Measurements from ENCODE around the gene PNPLA6.

Gene PNPLA6

DNA sequence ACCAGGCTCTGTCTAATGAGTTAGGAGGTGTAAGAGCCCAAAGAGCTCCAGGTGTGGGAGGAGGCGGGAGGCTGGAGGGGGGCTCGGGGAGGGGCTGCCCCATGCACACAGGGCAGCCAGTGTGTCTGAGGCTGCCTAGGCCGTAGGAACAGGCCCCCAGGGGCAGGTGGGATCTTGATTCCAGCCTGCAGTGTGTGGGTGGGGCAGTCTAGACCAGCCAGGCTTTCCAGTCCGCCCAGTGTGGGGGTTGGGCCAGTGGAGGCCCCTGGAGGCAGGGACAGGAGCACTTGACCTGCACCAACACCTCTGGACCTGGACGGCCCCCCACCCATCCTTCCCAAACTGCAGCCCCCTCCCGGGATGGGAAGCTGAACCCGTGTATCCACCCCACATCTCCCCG is 54.7 kb downstream of the PNPLA6 start:
- DNase-seq (ENCODE audit: low read depth) = no peak
- no peaks in the 10 kb centered on the region for H3K9me3 ChIP-seq (ENCODE audit: control insufficient read depth, low read length)
- H3K27me3 ChIP-seq (replicated peaks; ENCODE audit: control insufficient read depth, insufficient read depth, low read length) = peaks cover 18% of the 10 kb centered on the region

DNA sequence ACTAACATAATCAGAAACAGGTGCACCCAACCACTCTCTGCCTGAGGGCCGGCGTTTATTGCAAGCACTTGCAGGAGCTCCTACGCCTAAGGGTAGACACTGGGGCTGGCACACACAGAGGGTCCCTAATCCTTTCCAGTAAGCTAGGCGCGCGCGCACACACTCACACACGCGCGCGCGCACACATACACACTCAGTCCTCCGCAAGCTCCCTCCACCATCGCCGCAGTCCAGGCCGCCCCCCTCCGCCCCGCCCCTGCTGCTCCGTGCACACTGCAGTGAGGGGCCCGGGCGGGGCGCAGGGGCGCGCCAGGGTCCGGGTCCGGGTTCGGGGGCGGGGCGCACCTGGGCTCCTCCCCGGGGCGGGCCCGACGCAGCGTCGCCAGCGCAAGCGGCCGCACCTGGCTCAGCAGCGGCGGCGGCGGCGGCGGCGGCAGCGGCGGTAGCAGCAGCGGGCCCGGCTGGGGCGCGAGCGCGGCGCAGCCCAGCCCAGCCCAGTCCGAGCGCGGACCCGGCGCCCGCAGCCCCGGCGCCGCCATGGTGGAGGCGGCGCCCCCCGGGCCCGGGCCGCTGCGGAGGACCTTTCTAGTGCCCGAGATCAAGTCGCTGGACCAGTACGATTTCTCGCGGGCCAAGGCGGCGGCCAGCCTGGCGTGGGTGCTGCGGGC is 60.1 kb downstream of the PNPLA6 start, which contains the start of gene CAMSAP3:
Gene CAMSAP3 (plus strand): TSS at position 398 of the 668 bp plus-strand sequence. CDS start 140 bp downstream, at position 538.
- DNase-seq (ENCODE audit: low read depth) = peak; percentile 34
- Histone ChIP-seq H3K9me3 (ENCODE audit: control insufficient read depth, low read length) (no peaks in the 10 kb centered on the region), H3K4me3 (ENCODE audit: low read length) (no peak within 1 kb of the TSS), H3K36me3 (ENCODE audit: control insufficient read depth, insufficient read depth, low read length, severe bottlenecking) (no peaks in the 10 kb centered on the region), H3K27me3 (replicated peaks; ENCODE audit: control insufficient read depth, insufficient read depth, low read length) (peaks cover 39% of the 10 kb centered on the region), H3K9ac (ENCODE audit: low read length) (no peak within 1 kb of the TSS), H3K4me1 (ENCODE audit: control insufficient read depth, insufficient read depth, low read length) (no peaks in the 10 kb centered on the region)

More for the DNA sequence above, 54.7 kb downstream of the PNPLA6 start:
- no peaks in the 10 kb centered on the region for H3K36me3 ChIP-seq (ENCODE audit: control insufficient read depth, insufficient read depth, low read length, severe bottlenecking)
- no peak overlapping the region for H3K9ac ChIP-seq (ENCODE audit: low read length)
- H3K4me3 ChIP-seq (ENCODE audit: low read length) = no peak overlapping the region
- H3K4me1 ChIP-seq (ENCODE audit: control insufficient read depth, insufficient read depth, low read length) = no peaks in the 10 kb centered on the region

DNA sequence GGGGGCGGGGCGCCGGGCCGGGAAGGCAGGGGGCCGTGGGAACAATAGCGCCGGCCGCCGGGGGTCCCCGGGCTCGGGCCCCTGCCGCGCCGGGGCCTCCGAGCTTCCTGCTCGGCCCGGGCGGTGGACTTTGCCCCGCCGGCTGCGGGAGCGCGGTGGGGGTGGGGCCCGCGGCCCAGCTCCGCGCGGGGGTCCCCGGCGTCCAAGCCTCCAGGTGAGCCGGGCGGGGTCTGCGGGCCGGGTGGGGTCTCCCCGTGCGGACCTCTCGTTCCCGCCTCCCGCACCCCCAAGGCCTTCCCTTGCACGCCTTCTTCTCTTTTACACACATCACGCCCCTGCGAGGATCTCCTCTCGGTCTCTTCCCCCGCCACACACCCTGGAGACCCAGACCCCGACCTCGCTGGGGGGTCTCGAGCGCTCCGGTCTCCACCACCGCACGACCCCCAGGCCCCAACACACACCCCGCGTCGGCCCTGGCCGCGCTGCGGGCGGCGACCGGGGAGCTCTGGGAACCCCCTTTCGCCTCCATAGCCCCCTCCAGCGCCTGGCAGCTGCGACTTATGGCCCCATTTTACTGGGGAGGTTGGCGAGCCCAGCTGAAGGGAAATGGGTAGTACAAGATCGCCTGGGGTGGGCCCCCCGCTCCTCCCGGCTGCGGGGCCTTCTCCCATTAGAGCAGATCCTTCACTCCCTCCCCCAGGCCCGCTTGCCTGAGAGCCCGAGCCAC is 60.9 kb downstream of the PNPLA6 start:
- H3K4me3 ChIP-seq (ENCODE audit: low read length) = no peak overlapping the region
- no peaks in the 10 kb centered on the region for H3K36me3 ChIP-seq (ENCODE audit: control insufficient read depth, insufficient read depth, low read length, severe bottlenecking)
- no peak for DNase-seq (ENCODE audit: low read depth)
- H3K9ac ChIP-seq (ENCODE audit: low read length) = no peak overlapping the region
- no peaks in the 10 kb centered on the region for H3K9me3 ChIP-seq (ENCODE audit: control insufficient read depth, low read length)
- H3K27me3 ChIP-seq (replicated peaks; ENCODE audit: control insufficient read depth, insufficient read depth, low read length) = peaks cover 39% of the 10 kb centered on the region
- no peaks in the 10 kb centered on the region for H3K4me1 ChIP-seq (ENCODE audit: control insufficient read depth, insufficient read depth, low read length)

DNA sequence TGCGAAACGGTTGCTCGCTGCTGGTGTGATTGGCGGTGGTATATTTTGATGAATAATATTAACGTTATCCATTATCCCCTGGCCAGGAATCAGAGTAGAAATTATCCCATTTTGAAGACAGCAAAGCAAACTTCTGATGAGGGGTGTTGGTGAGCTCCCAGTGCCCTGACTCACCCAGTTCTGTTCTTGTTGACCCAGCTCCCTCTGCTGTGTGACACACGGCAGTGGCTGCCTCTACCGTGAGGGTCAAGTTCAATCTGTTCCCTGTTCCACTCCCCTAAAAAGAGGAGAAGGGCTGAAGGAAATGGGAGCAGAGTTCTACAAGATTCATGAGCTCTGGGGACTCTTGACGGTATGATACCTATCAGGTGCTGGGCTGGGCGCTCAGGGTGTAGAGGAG is 62.2 kb downstream of the PNPLA6 start:
- Histone ChIP-seq H3K4me3 (ENCODE audit: low read length) (no peak overlapping the region), H3K4me1 (ENCODE audit: control insufficient read depth, insufficient read depth, low read length) (no peaks in the 10 kb centered on the region), H3K9me3 (ENCODE audit: control insufficient read depth, low read length) (no peaks in the 10 kb centered on the region), H3K9ac (ENCODE audit: low read length) (no peak overlapping the region), H3K36me3 (ENCODE audit: control insufficient read depth, insufficient read depth, low read length, severe bottlenecking) (no peaks in the 10 kb centered on the region), H3K27me3 (replicated peaks; ENCODE audit: control insufficient read depth, insufficient read depth, low read length) (peaks cover 39% of the 10 kb centered on the region)
- no peak for DNase-seq (ENCODE audit: low read depth)

DNA sequence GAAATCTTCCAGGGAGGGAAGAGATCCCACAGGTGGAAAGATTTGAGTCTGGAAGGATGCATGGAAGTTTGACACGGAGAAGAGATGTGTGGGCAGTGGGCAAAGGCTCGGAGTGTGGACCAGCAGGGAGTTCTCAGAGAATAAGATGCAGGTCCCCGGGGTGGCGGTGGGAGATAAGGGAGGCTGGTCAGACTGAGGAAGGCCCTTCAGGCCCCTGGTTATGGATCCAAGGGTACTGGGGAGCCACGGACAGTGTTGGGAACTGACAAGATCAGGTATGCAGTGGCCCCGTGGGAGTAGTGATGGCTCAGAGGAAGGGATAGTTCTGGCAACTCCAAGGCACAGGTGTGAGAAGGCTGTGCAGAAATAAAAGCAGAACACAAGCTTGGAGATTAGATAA is 62.7 kb downstream of the PNPLA6 start:
- Histone ChIP-seq H3K9me3 (ENCODE audit: control insufficient read depth, low read length) (no peaks in the 10 kb centered on the region), H3K27me3 (replicated peaks; ENCODE audit: control insufficient read depth, insufficient read depth, low read length) (peaks cover 38% of the 10 kb centered on the region)

DNA sequence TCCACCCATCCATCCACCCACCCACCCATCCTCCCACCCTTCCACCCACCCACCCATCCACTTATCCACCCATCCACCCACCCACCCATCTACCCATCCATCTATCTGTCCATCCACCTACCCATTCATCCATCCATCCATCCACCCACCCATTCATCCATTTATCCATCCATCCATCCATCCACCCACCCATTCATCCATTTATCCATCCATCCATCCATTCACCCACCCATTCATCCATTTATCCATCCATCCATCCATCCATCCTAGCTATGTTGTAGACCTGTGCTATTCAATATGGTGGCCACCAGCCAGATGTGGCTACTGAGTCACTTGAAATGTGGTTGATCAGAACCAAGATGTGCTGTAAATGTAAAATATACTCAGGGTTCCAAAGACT is 65.2 kb downstream of the PNPLA6 start:
- H3K4me1 ChIP-seq (ENCODE audit: control insufficient read depth, insufficient read depth, low read length) = peaks cover 2% of the 10 kb centered on the region
- H3K9me3 ChIP-seq (ENCODE audit: control insufficient read depth, low read length) = no peaks in the 10 kb centered on the region
- H3K27me3 ChIP-seq (replicated peaks; ENCODE audit: control insufficient read depth, insufficient read depth, low read length) = peaks cover 36% of the 10 kb centered on the region
- H3K4me3 ChIP-seq (ENCODE audit: low read length) = no peak overlapping the region
- H3K9ac ChIP-seq (ENCODE audit: low read length) = no peak overlapping the region
- DNase-seq (ENCODE audit: low read depth) = no peak
- H3K36me3 ChIP-seq (ENCODE audit: control insufficient read depth, insufficient read depth, low read length, severe bottlenecking) = no peaks in the 10 kb centered on the region

More for the DNA sequence above, 62.7 kb downstream of the PNPLA6 start:
- H3K9ac ChIP-seq (ENCODE audit: low read length) = no peak overlapping the region
- no peaks in the 10 kb centered on the region for H3K36me3 ChIP-seq (ENCODE audit: control insufficient read depth, insufficient read depth, low read length, severe bottlenecking)
- no peak for DNase-seq (ENCODE audit: low read depth)
- H3K4me1 ChIP-seq (ENCODE audit: control insufficient read depth, insufficient read depth, low read length) = peaks cover 2% of the 10 kb centered on the region
- H3K4me3 ChIP-seq (ENCODE audit: low read length) = no peak overlapping the region

DNA sequence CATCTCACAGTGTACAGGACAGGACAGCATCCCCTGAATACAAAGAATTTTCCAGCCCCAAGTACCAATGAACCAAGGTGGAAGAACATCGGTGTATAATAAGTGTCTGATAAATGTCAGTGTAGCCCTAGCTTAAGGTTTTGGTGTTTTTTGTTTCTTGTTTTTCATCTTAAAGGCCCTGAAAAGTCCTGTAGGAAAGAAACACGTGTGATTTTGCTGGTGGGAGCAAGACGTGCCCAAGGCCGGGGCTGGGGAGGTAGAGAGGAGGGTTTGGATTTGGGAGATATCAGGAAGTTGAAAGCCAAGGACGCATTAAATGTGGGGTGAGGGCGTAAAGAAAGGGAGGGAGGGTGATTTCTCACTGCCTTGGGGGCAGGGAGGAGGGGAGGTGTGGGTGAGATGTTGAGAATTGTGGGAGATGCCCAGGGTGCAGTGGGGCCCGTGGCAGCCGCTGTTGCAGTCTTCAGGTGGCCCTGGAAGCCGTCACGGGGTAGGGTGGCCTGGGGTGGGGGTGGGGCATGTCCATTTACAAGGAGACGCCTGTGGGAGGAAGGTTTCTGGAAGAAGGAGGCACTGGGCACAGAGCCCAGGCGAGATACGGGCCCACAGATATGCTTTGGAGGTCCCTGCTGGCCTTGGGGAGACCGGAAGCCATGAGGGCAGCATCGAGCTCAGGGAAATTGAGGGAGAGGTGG is 66.9 kb downstream of the PNPLA6 start:
- DNase-seq (ENCODE audit: low read depth) = no peak

DNA sequence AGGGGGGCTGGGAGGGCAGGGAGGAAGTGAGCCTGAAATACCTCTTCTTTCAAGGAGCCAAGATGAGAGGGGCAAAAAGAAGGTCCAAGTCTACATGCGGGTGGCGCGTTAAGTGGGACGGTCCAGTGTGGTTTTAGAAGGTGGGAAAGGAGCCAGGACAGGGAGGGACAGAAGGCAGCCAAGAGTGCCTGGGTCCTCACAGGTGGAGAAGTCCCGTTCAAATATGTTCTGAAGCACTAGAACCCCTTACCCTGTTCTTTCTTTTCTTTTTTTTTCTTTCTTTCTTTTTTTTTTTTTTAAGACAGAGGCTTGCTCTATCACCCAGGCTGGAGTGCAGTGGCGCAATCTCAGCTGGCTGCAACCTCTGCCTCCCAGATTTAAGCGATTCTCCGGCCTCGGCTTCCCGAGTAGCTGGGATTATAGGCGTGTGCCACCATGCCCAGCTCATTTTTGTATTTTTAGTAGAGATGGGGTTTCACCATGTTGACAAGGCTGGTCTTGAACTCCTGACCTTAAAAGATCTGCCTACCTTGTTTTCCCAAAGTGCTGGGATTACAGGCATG is 67.5 kb downstream of the PNPLA6 start:
- Histone ChIP-seq H3K36me3 (ENCODE audit: control insufficient read depth, insufficient read depth, low read length, severe bottlenecking) (no peaks in the 10 kb centered on the region), H3K27me3 (replicated peaks; ENCODE audit: control insufficient read depth, insufficient read depth, low read length) (peaks cover 30% of the 10 kb centered on the region), H3K9me3 (ENCODE audit: control insufficient read depth, low read length) (no peaks in the 10 kb centered on the region), H3K4me3 (ENCODE audit: low read length) (no peak overlapping the region), H3K4me1 (ENCODE audit: control insufficient read depth, insufficient read depth, low read length) (peaks cover 2% of the 10 kb centered on the region), H3K9ac (ENCODE audit: low read length) (no peak overlapping the region)
- DNase-seq (ENCODE audit: low read depth) = no peak

More for the DNA sequence above, 66.9 kb downstream of the PNPLA6 start:
- Histone ChIP-seq H3K4me1 (ENCODE audit: control insufficient read depth, insufficient read depth, low read length) (peaks cover 2% of the 10 kb centered on the region), H3K9me3 (ENCODE audit: control insufficient read depth, low read length) (no peaks in the 10 kb centered on the region), H3K36me3 (ENCODE audit: control insufficient read depth, insufficient read depth, low read length, severe bottlenecking) (no peaks in the 10 kb centered on the region), H3K9ac (ENCODE audit: low read length) (no peak overlapping the region), H3K4me3 (ENCODE audit: low read length) (no peak overlapping the region), H3K27me3 (replicated peaks; ENCODE audit: control insufficient read depth, insufficient read depth, low read length) (peaks cover 35% of the 10 kb centered on the region)

DNA sequence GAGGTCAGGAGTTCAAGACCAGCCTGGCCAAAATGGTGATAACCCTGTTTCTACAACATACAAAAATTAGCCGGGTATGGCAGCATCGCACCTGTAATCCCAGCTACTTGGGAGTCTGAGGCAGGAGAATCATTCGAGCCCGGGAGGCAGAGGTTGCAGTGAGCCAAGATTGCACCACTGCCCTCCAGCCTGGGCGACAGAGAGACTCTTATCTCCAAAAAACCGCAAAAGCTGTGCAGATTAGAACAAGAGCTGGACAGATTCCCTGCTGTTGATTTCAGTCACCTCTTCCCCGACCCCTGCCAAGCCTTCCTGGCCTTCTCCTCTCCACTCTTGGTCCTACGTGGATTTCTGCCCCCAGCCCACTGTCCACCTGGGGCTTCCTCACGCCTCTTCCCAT is 68.4 kb downstream of the PNPLA6 start:
- no peak for DNase-seq (ENCODE audit: low read depth)
- Histone ChIP-seq H3K4me3 (ENCODE audit: low read length) (no peak overlapping the region), H3K36me3 (ENCODE audit: control insufficient read depth, insufficient read depth, low read length, severe bottlenecking) (no peaks in the 10 kb centered on the region), H3K9me3 (ENCODE audit: control insufficient read depth, low read length) (no peaks in the 10 kb centered on the region), H3K9ac (ENCODE audit: low read length) (no peak overlapping the region), H3K4me1 (ENCODE audit: control insufficient read depth, insufficient read depth, low read length) (peaks cover 2% of the 10 kb centered on the region), H3K27me3 (replicated peaks; ENCODE audit: control insufficient read depth, insufficient read depth, low read length) (peaks cover 23% of the 10 kb centered on the region)

DNA sequence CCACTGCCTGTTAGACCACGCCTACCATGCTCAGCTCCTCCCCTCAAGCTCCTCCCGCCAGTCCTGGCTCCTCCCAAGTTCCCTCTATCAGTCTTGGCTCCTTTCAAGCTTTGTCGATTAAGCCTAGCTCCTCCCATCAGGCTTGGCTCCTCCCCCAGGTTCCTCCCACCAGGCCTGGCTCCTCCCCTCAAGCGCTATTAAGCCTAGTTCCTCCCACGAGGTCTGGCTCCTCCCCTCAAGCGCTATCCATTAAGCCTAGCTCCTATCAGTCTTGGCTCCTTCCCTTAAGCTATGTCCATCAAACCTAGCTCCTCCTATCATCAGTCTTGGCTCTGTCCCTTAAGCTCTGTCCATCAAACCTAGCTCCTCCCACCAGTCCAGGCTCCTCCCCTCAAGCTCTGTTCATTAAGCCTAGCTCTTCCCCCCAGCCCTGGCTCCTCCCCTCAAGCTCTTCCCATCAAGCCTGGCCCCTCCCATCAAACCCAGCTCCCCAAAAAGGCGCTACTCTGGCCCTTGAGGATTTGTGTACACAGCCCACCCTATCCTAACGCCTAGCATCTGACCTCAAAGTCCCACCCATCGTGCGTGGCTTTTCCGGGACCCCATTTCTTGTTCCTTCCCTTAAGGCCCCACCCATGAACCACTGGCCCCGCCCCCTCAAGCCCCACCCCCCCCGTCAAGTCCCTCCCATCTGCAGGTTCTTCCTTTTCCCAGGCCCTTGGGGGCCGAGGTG is 70.1 kb downstream of the PNPLA6 start:
- Histone ChIP-seq H3K4me3 (ENCODE audit: low read length) (no peak overlapping the region), H3K4me1 (ENCODE audit: control insufficient read depth, insufficient read depth, low read length) (peaks cover 2% of the 10 kb centered on the region), H3K9me3 (ENCODE audit: control insufficient read depth, low read length) (no peaks in the 10 kb centered on the region), H3K27me3 (replicated peaks; ENCODE audit: control insufficient read depth, insufficient read depth, low read length) (peaks cover 23% of the 10 kb centered on the region), H3K9ac (ENCODE audit: low read length) (no peak overlapping the region), H3K36me3 (ENCODE audit: control insufficient read depth, insufficient read depth, low read length, severe bottlenecking) (no peaks in the 10 kb centered on the region)
- no peak for DNase-seq (ENCODE audit: low read depth)

All from adipocyte (in vitro differentiated cells).